Measurements from ENCODE around the gene TDRD12. TPM values are rescaled to one million over a fixed set of nuclear protein-coding genes. Genes with fewer than 3 reads are reported as not detected.

TDRD12 gene
- polyA plus RNA-seq, 1 donor (not counting 4 experiments of a cell fraction or from before 2014, with no cell fraction given): 0.04 TPM

GRCh38 chr19:32861596-32861995 is 142.0 kb downstream of the TDRD12 start:
- H4K20me1 ChIP-seq (ENCODE audit: control insufficient read depth, extremely low read depth, insufficient read depth, low read length): no peaks in the 10 kb centered on the region
- no peaks in the 10 kb centered on the region for H3K9me3 ChIP-seq (ENCODE audit: control insufficient read depth, low read depth, low read length)
- FAIRE-seq (no peak), DNase-seq (ENCODE audit: low read depth, low spot score) (no peak)
- TF ChIP-seq EZH2 (IDR thresholded peaks at IDR 0.05; ENCODE audit: low read length) (no peak), CTCF (optimal IDR thresholded peaks at IDR 0.05 in 1 of 3, IDR thresholded peaks at IDR 0.05 in 1 of 3, conservative IDR thresholded peaks at IDR 0.05 in 1 of 3; ENCODE audit: extremely low read depth in 1 of 3, insufficient read depth in 2 of 3, low read length in 3 of 3) (no peak)
- no peaks in the 10 kb centered on the region for H3K4me1 ChIP-seq (ENCODE audit: control insufficient read depth, extremely low read depth, insufficient read depth, low read length)
- H3K36me3 ChIP-seq (ENCODE audit: control insufficient read depth in 2 of 2, extremely low read depth in 1 of 2, insufficient read depth in 2 of 2, low read length in 2 of 2): no peaks in the 10 kb centered on the region
- H3K79me2 ChIP-seq (ENCODE audit: control insufficient read depth, insufficient read depth, low read length): no peaks in the 10 kb centered on the region
- no peak overlapping the region for H2AFZ ChIP-seq (ENCODE audit: control insufficient read depth, low read length)
- no peaks in the 10 kb centered on the region for H3K9me1 ChIP-seq (ENCODE audit: control insufficient read depth, extremely low read depth, insufficient read depth, low read length)
- no peak overlapping the region for H3K4me2 ChIP-seq (ENCODE audit: control insufficient read depth, extremely low read depth, insufficient read depth, low read depth, low read length)
- H3K4me3 ChIP-seq (ENCODE audit: control insufficient read depth in 2 of 3, extremely low read depth in 1 of 3, insufficient read depth in 2 of 3, low read depth in 1 of 3, low read length in 3 of 3): no peak overlapping the region
- dilution Hi-C loops (cut with MboI; ENCODE audit: extremely low pct_ligation_motif_present, low sequenced_read_pairs): no loop called here
- no peak overlapping the region for H3K27ac ChIP-seq (ENCODE audit: control insufficient read depth, insufficient read depth, low read length)
- no peak overlapping the region for H3K9ac ChIP-seq (ENCODE audit: control insufficient read depth, extremely low read depth, insufficient read depth, low read length)
- H3K27me3 ChIP-seq (ENCODE audit: control insufficient read depth, extremely low read depth, insufficient read depth, low read length): no peaks in the 10 kb centered on the region

GRCh38 chr19:32862173-32862572 is 142.6 kb downstream of the TDRD12 start:
- no peaks in the 10 kb centered on the region for H3K4me1 ChIP-seq (ENCODE audit: control insufficient read depth, extremely low read depth, insufficient read depth, low read length)
- no peaks in the 10 kb centered on the region for H3K9me1 ChIP-seq (ENCODE audit: control insufficient read depth, extremely low read depth, insufficient read depth, low read length)
- H4K20me1 ChIP-seq (ENCODE audit: control insufficient read depth, extremely low read depth, insufficient read depth, low read length): no peaks in the 10 kb centered on the region
- H3K79me2 ChIP-seq (ENCODE audit: control insufficient read depth, insufficient read depth, low read length): no peaks in the 10 kb centered on the region
- no peaks in the 10 kb centered on the region for H3K36me3 ChIP-seq (ENCODE audit: control insufficient read depth in 2 of 2, extremely low read depth in 1 of 2, insufficient read depth in 2 of 2, low read length in 2 of 2)
- H3K27ac ChIP-seq (ENCODE audit: control insufficient read depth, insufficient read depth, low read length): no peak overlapping the region
- DNase-seq (ENCODE audit: low read depth, low spot score) (no peak), FAIRE-seq (no peak)
- TF ChIP-seq EZH2 (IDR thresholded peaks at IDR 0.05; ENCODE audit: low read length) (no peak), CTCF (optimal IDR thresholded peaks at IDR 0.05 in 1 of 3, IDR thresholded peaks at IDR 0.05 in 1 of 3, conservative IDR thresholded peaks at IDR 0.05 in 1 of 3; ENCODE audit: extremely low read depth in 1 of 3, insufficient read depth in 2 of 3, low read length in 3 of 3) (no peak)
- no peak overlapping the region for H3K4me2 ChIP-seq (ENCODE audit: control insufficient read depth, extremely low read depth, insufficient read depth, low read depth, low read length)
- no peaks in the 10 kb centered on the region for H3K27me3 ChIP-seq (ENCODE audit: control insufficient read depth, extremely low read depth, insufficient read depth, low read length)
- dilution Hi-C loops (cut with MboI; ENCODE audit: extremely low pct_ligation_motif_present, low sequenced_read_pairs): no loop called here
- H3K9me3 ChIP-seq (ENCODE audit: control insufficient read depth, low read depth, low read length): no peaks in the 10 kb centered on the region
- no peak overlapping the region for H3K4me3 ChIP-seq (ENCODE audit: control insufficient read depth in 2 of 3, extremely low read depth in 1 of 3, insufficient read depth in 2 of 3, low read depth in 1 of 3, low read length in 3 of 3)
- no peak overlapping the region for H3K9ac ChIP-seq (ENCODE audit: control insufficient read depth, extremely low read depth, insufficient read depth, low read length)
- H2AFZ ChIP-seq (ENCODE audit: control insufficient read depth, low read length): no peak overlapping the region
